B cell (primary cell): ENCODE results near the gene LAMC3.

Source experiments
- CTCF ChIP-seq: fragments of 200-600 bp; IDR thresholded peaks from one replicate; pipeline ENCODE4 v1.8.0; 2022; ENCODE audit warnings: antibody characterized with exemption, mild to moderate bottlenecking
- EZH2 ChIP-seq: IDR thresholded peaks from 2 replicates; pipeline ENCODE4 v1.6.1; 2012; ENCODE audit warnings: borderline replicate concordance, low read depth, mild to moderate bottlenecking, moderate library complexity, low read length; ENCODE audit not compliant: insufficient read depth, poor library complexity, severe bottlenecking

- TF ChIP-seq CTCF (no peak), EZH2 (no peak)
Observed at GRCh38 chr9:130997925-130998596, 10.9 kb upstream of the LAMC3 start.
